ENCODE measurements around the gene SECTM1. TPM values are rescaled to one million over a fixed set of nuclear protein-coding genes. Genes with fewer than 3 reads are reported as not detected.

SECTM1 gene
- total RNA-seq, 4 donors from 2014 or later: 19.8 to 35.5 (median 30.7) TPM

DNA sequence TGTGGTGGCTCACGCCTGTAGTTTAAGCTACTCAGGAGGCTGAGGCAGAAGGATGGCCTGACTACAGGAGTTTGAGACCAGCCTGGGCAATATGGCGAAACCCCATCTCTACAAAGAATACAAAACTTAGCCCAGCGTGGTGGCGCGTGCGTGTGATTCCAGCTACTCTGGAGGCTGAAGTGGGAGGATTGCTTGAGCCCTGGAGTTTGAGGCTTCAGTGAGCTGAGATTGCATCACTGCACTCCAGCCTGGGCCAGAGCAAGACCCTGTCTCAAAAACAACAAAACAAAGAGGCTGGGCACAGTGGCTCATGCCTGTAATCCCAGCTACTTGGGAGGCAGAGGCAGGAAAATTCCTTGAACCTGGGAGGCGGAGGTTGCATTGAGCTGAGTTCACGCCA lies 53.0 kb downstream of the SECTM1 start:
- TF ChIP-seq, protein P1, sequence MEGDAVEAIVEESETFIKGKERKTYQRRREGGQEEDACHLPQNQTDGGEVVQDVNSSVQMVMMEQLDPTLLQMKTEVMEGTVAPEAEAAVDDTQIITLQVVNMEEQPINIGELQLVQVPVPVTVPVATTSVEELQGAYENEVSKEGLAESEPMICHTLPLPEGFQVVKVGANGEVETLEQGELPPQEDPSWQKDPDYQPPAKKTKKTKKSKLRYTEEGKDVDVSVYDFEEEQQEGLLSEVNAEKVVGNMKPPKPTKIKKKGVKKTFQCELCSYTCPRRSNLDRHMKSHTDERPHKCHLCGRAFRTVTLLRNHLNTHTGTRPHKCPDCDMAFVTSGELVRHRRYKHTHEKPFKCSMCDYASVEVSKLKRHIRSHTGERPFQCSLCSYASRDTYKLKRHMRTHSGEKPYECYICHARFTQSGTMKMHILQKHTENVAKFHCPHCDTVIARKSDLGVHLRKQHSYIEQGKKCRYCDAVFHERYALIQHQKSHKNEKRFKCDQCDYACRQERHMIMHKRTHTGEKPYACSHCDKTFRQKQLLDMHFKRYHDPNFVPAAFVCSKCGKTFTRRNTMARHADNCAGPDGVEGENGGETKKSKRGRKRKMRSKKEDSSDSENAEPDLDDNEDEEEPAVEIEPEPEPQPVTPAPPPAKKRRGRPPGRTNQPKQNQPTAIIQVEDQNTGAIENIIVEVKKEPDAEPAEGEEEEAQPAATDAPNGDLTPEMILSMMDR (IDR thresholded peaks at IDR 0.05): no peak
- no peak for ATAC-seq (ENCODE audit: low FRiP score)

DNA sequence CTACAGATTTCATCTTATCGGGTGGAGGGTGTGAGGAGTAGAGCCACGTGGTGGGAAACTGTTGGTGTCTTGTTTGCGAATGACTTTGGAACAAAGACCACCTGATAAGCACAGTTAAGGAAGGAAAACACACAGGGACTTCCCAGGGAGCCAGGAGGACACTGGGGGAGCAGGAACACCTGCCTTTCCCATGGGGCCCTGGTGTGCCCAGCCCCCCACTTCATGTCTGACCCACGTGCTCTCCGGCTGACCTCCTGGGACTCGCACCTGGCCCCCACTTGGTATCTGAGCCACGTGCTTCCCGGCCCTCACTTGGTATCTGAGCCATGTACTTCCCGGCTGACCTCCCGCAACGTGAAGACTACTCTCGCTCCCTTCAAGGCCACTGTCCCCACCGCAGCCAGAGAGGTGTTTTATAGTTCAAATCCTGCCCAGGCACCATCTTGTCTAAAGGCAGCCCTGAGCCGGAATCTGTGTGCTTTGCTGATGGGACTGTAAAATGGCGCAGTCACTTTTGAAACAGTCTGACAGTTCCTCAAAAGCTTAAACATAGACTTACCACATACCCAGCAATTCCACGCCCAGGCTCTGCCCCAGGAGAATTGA lies 54.7 kb downstream of the SECTM1 start:
- ATAC-seq (ENCODE audit: low FRiP score) (no peak), DNase-seq (ENCODE audit: low spot score) (no peak)
- TF ChIP-seq, protein P1 (IDR thresholded peaks at IDR 0.05): no peak

More for the DNA sequence above, 53.0 kb downstream of the SECTM1 start:
- no peak for DNase-seq (ENCODE audit: low spot score)

DNA sequence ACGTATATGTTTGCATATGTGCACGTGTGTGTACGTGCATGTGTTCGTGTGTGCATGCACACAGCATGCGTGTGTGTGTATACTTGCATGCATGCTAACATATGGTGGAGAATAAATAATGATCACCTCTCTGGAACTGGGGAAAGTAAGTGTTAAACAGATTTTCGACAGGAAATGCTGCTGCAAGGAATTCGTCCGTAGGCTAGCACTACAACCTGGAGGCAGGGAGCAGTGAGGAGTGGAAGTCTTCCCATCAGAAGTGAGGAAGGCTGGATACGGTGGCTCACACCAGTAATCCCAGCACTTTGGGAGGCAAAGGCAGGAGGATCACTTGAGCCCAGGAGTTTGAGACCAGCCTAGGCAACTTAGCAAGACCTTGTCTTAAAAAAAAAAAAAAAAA lies 55.3 kb downstream of the SECTM1 start:
- DNase-seq (ENCODE audit: low spot score) (no peak), ATAC-seq (ENCODE audit: low FRiP score) (no peak)
- TF ChIP-seq, protein P1 (IDR thresholded peaks at IDR 0.05): no peak

DNA sequence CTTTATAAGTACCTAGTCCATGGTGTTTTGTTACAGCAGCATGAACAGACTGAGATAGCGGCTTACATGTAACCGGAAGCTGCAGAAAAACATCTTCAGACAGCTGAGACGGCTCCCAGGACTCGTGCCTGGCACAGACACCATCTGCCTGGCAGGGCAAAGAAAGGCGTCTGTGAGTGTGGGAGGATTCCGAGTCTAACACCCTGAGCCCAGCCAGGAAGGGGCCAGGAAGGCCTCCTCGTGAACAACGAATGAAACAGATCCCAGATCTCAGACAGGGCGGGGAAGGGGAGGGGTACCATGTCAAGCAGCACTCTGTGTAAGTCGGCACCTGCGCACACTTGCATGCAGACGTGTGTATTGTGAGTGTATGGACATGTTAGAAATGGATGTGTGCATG lies 55.7 kb downstream of the SECTM1 start:
- DNase-seq (ENCODE audit: low spot score): no peak
- no peak for ATAC-seq (ENCODE audit: low FRiP score)
- TF ChIP-seq, protein P1 (IDR thresholded peaks at IDR 0.05): no peak

DNA sequence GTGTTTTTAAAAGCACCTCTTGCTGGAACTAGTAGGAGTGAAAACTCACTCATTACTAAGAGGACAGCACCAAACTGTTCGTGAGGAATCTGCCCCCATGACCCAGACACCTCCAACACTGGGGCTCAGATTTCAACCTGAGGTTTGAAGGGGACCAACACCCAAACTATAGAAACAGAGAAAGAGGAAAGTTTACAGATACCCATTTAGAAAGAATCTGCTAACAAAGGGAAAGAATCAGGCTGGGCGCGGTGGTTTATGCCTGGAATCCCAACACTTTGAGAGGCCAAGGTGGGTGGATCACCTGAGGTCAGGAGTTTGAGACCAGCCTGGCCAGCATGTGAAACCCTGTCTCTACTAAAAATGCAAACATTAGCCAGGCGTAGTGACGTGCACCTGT lies 56.6 kb downstream of the SECTM1 start:
- DNase-seq (ENCODE audit: low spot score): no peak
- no peak for ATAC-seq (ENCODE audit: low FRiP score)
- TF ChIP-seq, protein P1 (IDR thresholded peaks at IDR 0.05): no peak

DNA sequence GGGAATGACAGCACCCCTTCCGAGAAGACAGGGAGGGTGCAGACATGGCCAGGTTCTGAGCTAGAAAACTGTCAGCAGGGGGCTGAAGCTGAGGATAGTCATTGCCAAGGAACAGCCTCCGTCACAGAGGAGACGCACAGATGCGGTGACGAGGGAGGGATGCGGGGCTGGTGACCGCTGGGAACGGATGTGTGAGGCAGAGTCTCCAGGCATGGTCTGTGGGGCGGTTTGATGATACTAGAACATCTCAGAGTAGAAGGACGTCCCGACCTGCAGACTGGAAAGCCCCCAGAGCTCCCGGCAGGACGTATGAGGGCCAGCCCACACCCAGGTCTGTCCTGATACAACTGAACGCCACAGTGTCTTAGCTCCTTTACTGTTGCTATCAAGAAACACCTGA lies 58.2 kb downstream of the SECTM1 start:
- TF ChIP-seq, protein P1 (IDR thresholded peaks at IDR 0.05): no peak
- no peak for DNase-seq (ENCODE audit: low spot score)
- no peak for ATAC-seq (ENCODE audit: low FRiP score)

Measured in omental fat pad (tissue), 4 donors.